ENCODE measurements around the gene THSD4.

Gene THSD4

DNA sequence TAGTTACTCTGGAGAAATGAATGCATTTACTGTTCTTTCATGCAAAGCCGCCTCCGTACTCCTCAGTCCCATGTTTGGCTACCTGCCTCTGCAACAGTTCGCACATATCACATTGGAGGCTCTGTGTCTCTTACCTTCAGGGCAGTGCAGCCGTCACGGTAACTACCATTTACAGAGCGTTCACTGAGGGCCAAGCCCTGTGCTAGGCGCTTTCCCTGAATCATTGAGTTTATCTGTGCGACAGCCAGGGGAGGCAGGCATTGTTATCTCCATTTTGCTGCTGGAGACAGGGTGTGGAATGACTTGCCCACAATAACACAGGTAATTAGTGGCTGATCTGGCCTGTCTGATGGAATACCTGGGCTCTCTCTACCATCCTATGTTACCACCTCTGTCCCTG is 115.0 kb downstream of the THSD4 start:
- TF ChIP-seq, protein P1, sequence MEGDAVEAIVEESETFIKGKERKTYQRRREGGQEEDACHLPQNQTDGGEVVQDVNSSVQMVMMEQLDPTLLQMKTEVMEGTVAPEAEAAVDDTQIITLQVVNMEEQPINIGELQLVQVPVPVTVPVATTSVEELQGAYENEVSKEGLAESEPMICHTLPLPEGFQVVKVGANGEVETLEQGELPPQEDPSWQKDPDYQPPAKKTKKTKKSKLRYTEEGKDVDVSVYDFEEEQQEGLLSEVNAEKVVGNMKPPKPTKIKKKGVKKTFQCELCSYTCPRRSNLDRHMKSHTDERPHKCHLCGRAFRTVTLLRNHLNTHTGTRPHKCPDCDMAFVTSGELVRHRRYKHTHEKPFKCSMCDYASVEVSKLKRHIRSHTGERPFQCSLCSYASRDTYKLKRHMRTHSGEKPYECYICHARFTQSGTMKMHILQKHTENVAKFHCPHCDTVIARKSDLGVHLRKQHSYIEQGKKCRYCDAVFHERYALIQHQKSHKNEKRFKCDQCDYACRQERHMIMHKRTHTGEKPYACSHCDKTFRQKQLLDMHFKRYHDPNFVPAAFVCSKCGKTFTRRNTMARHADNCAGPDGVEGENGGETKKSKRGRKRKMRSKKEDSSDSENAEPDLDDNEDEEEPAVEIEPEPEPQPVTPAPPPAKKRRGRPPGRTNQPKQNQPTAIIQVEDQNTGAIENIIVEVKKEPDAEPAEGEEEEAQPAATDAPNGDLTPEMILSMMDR (IDR thresholded peaks at IDR 0.05; ENCODE audit: low read depth, low read length) = no peak
- DNase-seq (ENCODE audit: low read depth, low spot score) = no peak
- in situ Hi-C loops (cut with HindIII; ENCODE audit: low sequenced_read_pairs) = no loop called here
- H3K4me3 ChIP-seq (ENCODE audit: low read depth, low read length) = no peak overlapping the region

DNA sequence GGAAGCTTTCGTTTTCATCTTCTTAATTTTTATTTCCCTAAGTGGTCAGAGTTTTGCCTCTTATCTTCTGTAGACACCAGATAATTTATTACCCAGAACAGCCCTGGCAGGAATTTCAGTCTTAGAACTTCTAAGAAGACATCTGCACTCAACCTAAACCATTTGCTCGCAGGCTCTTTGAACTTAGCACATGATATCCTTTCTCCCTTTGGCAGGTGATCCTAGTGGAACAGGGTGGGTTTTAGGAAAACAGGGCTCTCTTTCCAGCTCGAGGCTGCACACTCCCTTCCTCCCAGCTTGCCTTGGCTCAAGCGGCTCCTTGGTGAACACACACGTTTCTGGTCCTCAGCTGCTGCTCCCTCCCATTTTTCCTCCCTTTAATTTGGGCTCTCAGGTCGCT is 116.5 kb downstream of the THSD4 start:
- no peak overlapping the region for H3K4me3 ChIP-seq (ENCODE audit: low read depth, low read length)
- TF ChIP-seq, protein P1 (IDR thresholded peaks at IDR 0.05; ENCODE audit: low read depth, low read length) = no peak
- DNase-seq (ENCODE audit: low read depth, low spot score) = no peak
- in situ Hi-C loops (cut with HindIII; ENCODE audit: low sequenced_read_pairs) = no loop called here

DNA sequence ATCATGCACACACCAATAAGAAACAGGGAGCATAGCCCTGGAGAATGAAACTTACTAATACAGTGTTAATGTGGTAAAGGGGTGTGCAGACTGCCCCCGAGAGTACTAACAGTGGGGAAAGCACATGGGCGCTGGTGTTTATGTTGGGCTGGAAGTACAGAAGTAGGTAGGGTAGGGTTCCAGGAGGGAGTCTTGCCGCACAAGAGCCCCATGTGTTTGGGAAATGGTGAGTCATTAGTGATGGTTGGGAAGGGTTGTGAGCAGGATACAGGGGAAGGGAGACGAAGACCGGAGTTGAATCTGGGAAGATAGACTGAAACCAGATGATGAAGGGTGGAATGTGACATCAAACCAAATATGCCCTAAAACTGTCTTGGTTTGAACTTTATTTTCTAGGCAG is 117.1 kb downstream of the THSD4 start:
- H3K4me3 ChIP-seq (ENCODE audit: low read depth, low read length) = no peak overlapping the region
- TF ChIP-seq, protein P1 (IDR thresholded peaks at IDR 0.05; ENCODE audit: low read depth, low read length) = no peak
- in situ Hi-C loops (cut with HindIII; ENCODE audit: low sequenced_read_pairs) = no loop called here
- no peak for DNase-seq (ENCODE audit: low read depth, low spot score)

DNA sequence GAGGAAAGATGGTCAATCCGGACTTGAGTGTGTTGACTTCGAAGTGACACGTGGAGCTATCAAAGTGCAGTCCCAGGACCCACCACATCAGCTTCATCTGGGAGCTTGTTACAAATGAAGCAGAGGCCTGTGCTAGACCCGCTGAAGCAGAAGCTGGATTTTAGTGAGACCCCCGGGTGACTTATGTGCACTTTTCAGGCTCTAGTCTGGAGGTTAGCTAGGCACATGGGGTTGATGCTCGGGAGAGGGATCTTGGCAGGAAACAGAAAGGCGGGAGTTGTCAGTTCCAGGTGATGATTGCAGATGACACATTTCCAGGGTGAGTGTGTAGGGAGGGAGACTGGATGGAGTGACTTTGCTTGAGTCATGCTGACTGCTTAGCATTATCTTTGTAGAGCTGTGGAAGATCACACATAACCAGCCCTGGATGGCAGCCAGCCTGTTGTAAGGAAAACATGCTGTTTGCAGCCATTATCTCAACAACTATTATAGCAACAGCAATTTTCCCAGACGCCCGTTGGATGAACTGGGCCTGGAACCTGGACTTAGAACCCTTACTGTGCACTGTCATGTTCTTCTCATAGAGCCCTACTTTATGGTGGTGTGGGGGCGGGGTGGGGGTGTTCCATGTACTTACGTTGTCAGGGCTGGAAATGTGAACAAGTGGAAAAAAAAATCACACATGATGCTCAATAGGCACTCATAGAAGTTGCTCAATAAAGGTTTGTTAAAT is 122.4 kb downstream of the THSD4 start:
- DNase-seq (ENCODE audit: low read depth, low spot score) = peak; percentile 91
- H3K4me3 ChIP-seq (ENCODE audit: low read depth, low read length) = no peak overlapping the region
- TF ChIP-seq, protein P1 (IDR thresholded peaks at IDR 0.05; ENCODE audit: low read depth, low read length) = no peak
- in situ Hi-C loops (cut with HindIII; ENCODE audit: low sequenced_read_pairs) = no loop called here

- H3K4me3 ChIP-seq (ENCODE audit: low read depth, low read length) = no peak overlapping the region
- no peak for DNase-seq (ENCODE audit: low read depth, low spot score)
- in situ Hi-C loops (cut with HindIII; ENCODE audit: low sequenced_read_pairs) = no loop called here
- TF ChIP-seq, protein P1 (IDR thresholded peaks at IDR 0.05; ENCODE audit: low read depth, low read length) = no peak
These were observed 123.7 kb downstream of the THSD4 start for GRCh38 chr15:71238926-71239325.

- in situ Hi-C loops (cut with HindIII; ENCODE audit: low sequenced_read_pairs) = no loop called here
- TF ChIP-seq, protein P1 (IDR thresholded peaks at IDR 0.05; ENCODE audit: low read depth, low read length) = no peak
- H3K4me3 ChIP-seq (ENCODE audit: low read depth, low read length) = no peak overlapping the region
- peak; percentile 37 for DNase-seq (ENCODE audit: low read depth, low spot score)
These were observed 124.5 kb downstream of the THSD4 start for GRCh38 chr15:71239592-71240364.
